Nephron (organoid): Measurements from ENCODE around the gene CCDC63.

ENCODE experiments used
- H3K27ac Mint-ChIP-seq, 3 experiments: 2 replicates each; pipeline ENCODE4 v1.8.0; 2020; ENCODE audit warnings: mixed read lengths in 3 of 3, mild to moderate bottlenecking in 2 of 3, moderate library complexity in 1 of 3
- H3K27me3 Mint-ChIP-seq: 2 replicates; pipeline ENCODE4 v1.8.0; 2021; ENCODE audit warnings: low read depth, mild to moderate bottlenecking, moderate library complexity, mixed read lengths
- H3K36me3 Mint-ChIP-seq: 2 replicates; pipeline ENCODE4 v1.8.0; 2020; ENCODE audit warnings: low read depth, mixed read lengths
- H3K4me1 Mint-ChIP-seq: 2 replicates; pipeline ENCODE4 v1.8.0; 2020; ENCODE audit warnings: mixed read lengths
- H3K4me3 Mint-ChIP-seq, 3 experiments: 2 replicates each; pipeline ENCODE4 v1.8.0; 2020; ENCODE audit warnings: mild to moderate bottlenecking in 3 of 3, mixed read lengths in 3 of 3, moderate library complexity in 2 of 3
- H3K9me3 Mint-ChIP-seq: 2 replicates; pipeline ENCODE4 v1.8.0; 2020; ENCODE audit warnings: mixed read lengths
- CTCF ChIP-seq, 3 experiments: fragments of 200-600 bp; sonication (generic); IDR thresholded peaks; one replicate each; pipeline ENCODE4 v1.5.0; 2021; ENCODE audit warnings: antibody characterized with exemption in 3 of 3; ENCODE audit not compliant: unreplicated experiment in 3 of 3

CCDC63 gene

GRCh38 chr12:110931315-110931728 lies 84.5 kb downstream of the CCDC63 start:
- no peak overlapping the region for H3K4me3 Mint-ChIP-seq
- H3K4me1 Mint-ChIP-seq: peaks cover 5% of the 10 kb centered on the region
- no peaks in the 10 kb centered on the region for H3K9me3 Mint-ChIP-seq
- TF ChIP-seq CTCF (IDR thresholded peaks at IDR 0.05; ENCODE audit: unreplicated experiment in 3 of 3): no peak
- H3K27ac Mint-ChIP-seq: no peak overlapping the region
- no peaks in the 10 kb centered on the region for H3K36me3 Mint-ChIP-seq
- peaks cover 16% of the 10 kb centered on the region for H3K27me3 Mint-ChIP-seq

GRCh38 chr12:110932046-110932445 lies 85.3 kb downstream of the CCDC63 start:
- H3K27ac Mint-ChIP-seq: no peak overlapping the region
- no peaks in the 10 kb centered on the region for H3K9me3 Mint-ChIP-seq
- peaks cover 23% of the 10 kb centered on the region for H3K27me3 Mint-ChIP-seq
- peak in 1 of 3 experiments; percentile 18 for TF ChIP-seq CTCF (IDR thresholded peaks at IDR 0.05; ENCODE audit: unreplicated experiment in 3 of 3)
- peaks cover 6% of the 10 kb centered on the region for H3K4me1 Mint-ChIP-seq
- H3K4me3 Mint-ChIP-seq: no peak overlapping the region
- no peaks in the 10 kb centered on the region for H3K36me3 Mint-ChIP-seq

- Mint-ChIP-seq H3K4me3 (no peak overlapping the region), H3K27me3 (peaks cover 28% of the 10 kb centered on the region), H3K4me1 (peaks cover 6% of the 10 kb centered on the region), H3K9me3 (no peaks in the 10 kb centered on the region), H3K27ac (no peak overlapping the region), H3K36me3 (no peaks in the 10 kb centered on the region)
- no peak for TF ChIP-seq CTCF (IDR thresholded peaks at IDR 0.05; ENCODE audit: unreplicated experiment in 3 of 3)
Measured at GRCh38 chr12:110933326-110933974, 86.7 kb downstream of the CCDC63 start.

DNA sequence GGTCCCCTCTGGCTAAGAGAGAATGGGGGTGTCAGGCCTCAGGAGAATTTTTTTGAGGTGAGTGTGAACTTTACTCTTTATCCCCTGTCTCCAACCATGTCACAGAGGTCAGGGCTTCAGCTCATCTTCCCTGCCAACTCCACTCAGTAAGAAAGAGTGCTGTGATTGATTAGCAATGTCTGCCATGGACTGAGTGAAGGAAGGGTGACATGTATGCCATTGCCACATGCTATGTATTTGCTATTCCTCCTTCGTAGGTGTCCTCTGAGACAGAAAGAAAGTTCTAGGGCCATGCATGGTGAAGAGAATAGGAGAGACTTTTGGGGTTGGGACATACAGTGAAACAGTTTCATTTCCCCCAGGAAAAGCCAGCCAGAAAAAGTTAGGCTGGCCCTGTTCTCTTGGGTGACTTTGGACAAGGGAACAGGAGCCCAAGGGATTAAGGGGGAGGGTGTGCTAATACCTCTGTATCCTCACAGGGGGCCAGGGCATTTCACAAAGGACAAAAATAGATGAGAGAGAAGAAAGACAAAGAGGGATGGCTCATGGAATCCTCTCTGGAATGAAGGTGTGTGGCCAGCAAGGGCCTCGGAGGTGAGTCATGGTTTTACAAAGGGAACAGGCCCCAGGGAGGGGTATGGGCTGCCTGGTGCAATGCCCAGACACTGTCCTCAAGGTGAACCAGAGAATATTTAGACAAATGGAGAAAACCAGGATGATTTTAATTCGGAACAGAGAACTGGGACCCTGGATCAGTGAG lies 87.5 kb downstream of the CCDC63 start:
- H3K36me3 Mint-ChIP-seq: no peaks in the 10 kb centered on the region
- no peak for TF ChIP-seq CTCF (IDR thresholded peaks at IDR 0.05; ENCODE audit: unreplicated experiment in 3 of 3)

GRCh38 chr12:110935588-110935987 lies 88.8 kb downstream of the CCDC63 start:
- peaks cover 32% of the 10 kb centered on the region for H3K27me3 Mint-ChIP-seq
- no peaks in the 10 kb centered on the region for H3K9me3 Mint-ChIP-seq
- H3K27ac Mint-ChIP-seq: no peak overlapping the region
- TF ChIP-seq CTCF (IDR thresholded peaks at IDR 0.05; ENCODE audit: unreplicated experiment in 3 of 3): no peak
- no peak overlapping the region for H3K4me3 Mint-ChIP-seq
- H3K4me1 Mint-ChIP-seq: peaks cover 6% of the 10 kb centered on the region
- H3K36me3 Mint-ChIP-seq: no peaks in the 10 kb centered on the region

More for the DNA sequence above, 87.5 kb downstream of the CCDC63 start:
- Mint-ChIP-seq H3K9me3 (no peaks in the 10 kb centered on the region), H3K27ac (no peak overlapping the region), H3K27me3 (peaks cover 32% of the 10 kb centered on the region), H3K4me1 (peaks cover 6% of the 10 kb centered on the region), H3K4me3 (no peak overlapping the region)
